Liver (tissue), 9 donors: ENCODE data around the gene NOC2L. TPM values are rescaled to one million over a fixed set of nuclear protein-coding genes. Genes with fewer than 3 reads are reported as not detected.

Experiments used
- DNase-seq: peaks from one replicate; pipeline ENCODE4 v3.0.0-alpha.2; 2017; ENCODE audit warnings: low spot score
- H3K27ac ChIP-seq, 2 donors: one replicate each; pipeline ENCODE4 v1.7.0; 2013; ENCODE audit warnings: inconsistent platforms in 2 of 2, low read length in 2 of 2, control low read depth in 1 of 2, low read depth in 1 of 2, mild to moderate bottlenecking in 1 of 2
- H3K27me3 ChIP-seq, 4 donors: one replicate each; pipeline versions ENCODE4 v1.6.1 to v1.7.0; 2013; ENCODE audit warnings: low read length in 3 of 4, inconsistent platforms in 1 of 4, mild to moderate bottlenecking in 1 of 4, moderate library complexity in 1 of 4; ENCODE audit not compliant: control insufficient read depth in 4 of 4, insufficient read depth in 4 of 4
- H3K36me3 ChIP-seq, 4 donors: one replicate each; pipeline versions ENCODE4 v1.6.1 to v1.7.0; 2013; ENCODE audit warnings: low read length in 3 of 4, mild to moderate bottlenecking in 3 of 4, low read depth in 1 of 4, moderate library complexity in 1 of 4; ENCODE audit not compliant: control insufficient read depth in 4 of 4, insufficient read depth in 3 of 4
- H3K4me1 ChIP-seq, 4 donors: one replicate each; pipeline versions ENCODE4 v1.6.1 to v1.7.0; 2013; ENCODE audit warnings: low read length in 3 of 4, mild to moderate bottlenecking in 3 of 4, moderate library complexity in 1 of 4; ENCODE audit not compliant: control insufficient read depth in 4 of 4, insufficient read depth in 4 of 4
- H3K4me3 ChIP-seq, 3 donors: one replicate each; pipeline versions ENCODE4 v1.6.1 to v1.7.0; 2013; ENCODE audit warnings: low read length in 3 of 3, control low read depth in 1 of 3, low read depth in 1 of 3, mild to moderate bottlenecking in 1 of 3
- H3K9ac ChIP-seq, 2 donors: one replicate each; pipeline ENCODE4 v1.7.0; 2013; ENCODE audit warnings: low read length in 2 of 2, mild to moderate bottlenecking in 2 of 2, moderate library complexity in 2 of 2, control low read depth in 1 of 2, low read depth in 1 of 2
- H3K9me3 ChIP-seq, 4 donors: one replicate each; pipeline versions ENCODE4 v1.6.1 to v1.7.0; 2013; ENCODE audit warnings: low read length in 3 of 4; ENCODE audit not compliant: control insufficient read depth in 4 of 4
- EGR1 ChIP-seq, 2 donors: IDR thresholded peaks; 2 replicates each; pipeline ENCODE4 v1.6.1; 2016 to 2018; ENCODE audit warnings: antibody characterized with exemption in 2 of 2, low read depth in 2 of 2
- FOXA1 ChIP-seq: IDR thresholded peaks from 2 replicates; pipeline ENCODE4 v1.6.1; 2016; ENCODE audit warnings: antibody characterized with exemption
- FOXA2 ChIP-seq: IDR thresholded peaks from 2 replicates; pipeline ENCODE4 v1.6.1; 2016; ENCODE audit warnings: antibody characterized with exemption
- GABPA ChIP-seq, 2 donors: IDR thresholded peaks in 1 of 2; conservative IDR thresholded peaks in 1 of 2; 2 replicates each; pipeline ENCODE4 v1.6.1; 2016; ENCODE audit warnings: antibody characterized with exemption in 2 of 2, mild to moderate bottlenecking in 1 of 2, moderate library complexity in 1 of 2
- HNF4A ChIP-seq, 2 donors: conservative IDR thresholded peaks; 2 replicates each; pipeline ENCODE4 v1.6.1; 2016; ENCODE audit warnings: antibody characterized with exemption in 2 of 2, mild to moderate bottlenecking in 2 of 2
- JUND ChIP-seq, 2 donors: IDR thresholded peaks; 2 replicates each; pipeline ENCODE4 v1.6.1; 2016; ENCODE audit warnings: antibody characterized with exemption in 2 of 2
- MAX ChIP-seq: IDR thresholded peaks from 2 replicates; pipeline ENCODE4 v1.6.1; 2016; ENCODE audit warnings: antibody characterized with exemption
- NR2F2 ChIP-seq: IDR thresholded peaks from 2 replicates; pipeline ENCODE4 v1.6.1; 2016; ENCODE audit warnings: antibody characterized with exemption
- RAD21 ChIP-seq, 2 donors: IDR thresholded peaks; 2 replicates each; pipeline ENCODE4 v1.6.1; 2016; ENCODE audit warnings: antibody characterized with exemption in 2 of 2, mild to moderate bottlenecking in 2 of 2
- REST ChIP-seq: IDR thresholded peaks from 2 replicates; pipeline ENCODE4 v1.6.1; 2016; ENCODE audit warnings: antibody characterized with exemption, mild to moderate bottlenecking
- RXRA ChIP-seq, 2 donors: IDR thresholded peaks; 2 replicates each; pipeline ENCODE4 v1.6.1; 2017 to 2018; ENCODE audit warnings: antibody characterized with exemption in 2 of 2, mild to moderate bottlenecking in 1 of 2
- SP1 ChIP-seq: IDR thresholded peaks from 2 replicates; pipeline ENCODE4 v1.6.1; 2018; ENCODE audit warnings: antibody characterized with exemption, mild to moderate bottlenecking
- TAF1 ChIP-seq: conservative IDR thresholded peaks from 2 replicates; pipeline ENCODE4 v1.6.1; 2016; ENCODE audit warnings: antibody characterized with exemption, mild to moderate bottlenecking
- YY1 ChIP-seq: IDR thresholded peaks from 2 replicates; pipeline ENCODE4 v1.6.1; 2016; ENCODE audit warnings: antibody characterized with exemption, mild to moderate bottlenecking
- WGBS: extraction: QIAGEN DNeasy Blood & Tissue Kit; methylation state at CpG from one replicate; pipeline ENCODE4 v1.1.7; 2013; 5-methylcytosine and 5-hydroxymethylcytosine counted together
- polyA plus RNA-seq, 2 donors: library from polyadenylated mRNA; stranded (reverse) in 1 of 2; unstranded in 1 of 2; fragments of 200-250 nt in 1 of 2; fragments of >200 nt in 1 of 2; fragmentation: Nextera tagmentation in 1 of 2; extraction: Ambion mirVana in 1 of 2; gene quantifications; one replicate each; pipeline versions ENCODE4 v1.2.1 to v1.2.3, GENCODE V29; 2013 to 2015
- total RNA-seq, 2 donors: library from RNA; depleted of rRNA; stranded (reverse); fragments of >200 nt; gene quantifications; one replicate each; pipeline ENCODE4 v1.2.3, GENCODE V29; 2014
- TF ChIP-seq, protein P1 (sequence below): IDR thresholded peaks from 2 replicates; pipeline ENCODE4 v1.6.1; 2016; ENCODE audit warnings: antibody characterized with exemption
- TF ChIP-seq, protein P2 (sequence below): IDR thresholded peaks from 2 replicates; pipeline ENCODE4 v1.6.1; 2016; ENCODE audit warnings: antibody characterized with exemption
- donor health status: healthy.
- donor health status: healthy.
- donor health status: healthy.
- donor health status: healthy.
- donor health status: healthy.

The NOC2L gene
- total and polyA plus RNA-seq, 4 donors: 17.1 to 34.5 (median 30.0) TPM

GRCh38 chr1:909861-910310 lies 49.2 kb downstream of the NOC2L start (continued):
- TF ChIP-seq, protein P1, sequence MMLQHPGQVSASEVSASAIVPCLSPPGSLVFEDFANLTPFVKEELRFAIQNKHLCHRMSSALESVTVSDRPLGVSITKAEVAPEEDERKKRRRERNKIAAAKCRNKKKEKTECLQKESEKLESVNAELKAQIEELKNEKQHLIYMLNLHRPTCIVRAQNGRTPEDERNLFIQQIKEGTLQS: no peak
- TF ChIP-seq RXRA (IDR thresholded peaks at IDR 0.05) (no peak), GABPA (IDR thresholded peaks at IDR 0.05 in 1 of 2, conservative IDR thresholded peaks at IDR 0.05 in 1 of 2) (no peak), RAD21 (IDR thresholded peaks at IDR 0.05) (no peak)

DNA sequence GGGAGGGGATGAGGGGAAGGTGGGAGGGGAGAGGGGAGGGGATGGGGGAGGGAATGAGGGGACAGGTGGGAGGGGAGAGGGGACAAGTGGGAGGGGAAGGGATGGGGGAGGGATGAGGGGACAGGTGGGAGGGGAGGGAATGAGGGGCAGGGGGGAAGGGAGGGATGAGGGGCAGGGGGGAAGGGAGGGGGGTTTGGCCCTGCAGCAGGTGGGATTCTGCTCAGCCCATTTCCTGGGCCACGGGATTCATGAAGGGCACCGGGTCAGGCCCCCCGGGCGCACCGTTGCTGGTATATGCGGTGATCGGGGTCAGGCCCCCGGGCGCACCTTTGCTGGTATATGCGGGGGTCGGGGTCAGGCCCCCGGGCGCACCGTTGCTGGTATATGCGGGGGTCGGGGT lies 50.4 kb downstream of the NOC2L start:
- WGBS: 91% methylated on average over 15 of the region's 16 CpGs

DNA sequence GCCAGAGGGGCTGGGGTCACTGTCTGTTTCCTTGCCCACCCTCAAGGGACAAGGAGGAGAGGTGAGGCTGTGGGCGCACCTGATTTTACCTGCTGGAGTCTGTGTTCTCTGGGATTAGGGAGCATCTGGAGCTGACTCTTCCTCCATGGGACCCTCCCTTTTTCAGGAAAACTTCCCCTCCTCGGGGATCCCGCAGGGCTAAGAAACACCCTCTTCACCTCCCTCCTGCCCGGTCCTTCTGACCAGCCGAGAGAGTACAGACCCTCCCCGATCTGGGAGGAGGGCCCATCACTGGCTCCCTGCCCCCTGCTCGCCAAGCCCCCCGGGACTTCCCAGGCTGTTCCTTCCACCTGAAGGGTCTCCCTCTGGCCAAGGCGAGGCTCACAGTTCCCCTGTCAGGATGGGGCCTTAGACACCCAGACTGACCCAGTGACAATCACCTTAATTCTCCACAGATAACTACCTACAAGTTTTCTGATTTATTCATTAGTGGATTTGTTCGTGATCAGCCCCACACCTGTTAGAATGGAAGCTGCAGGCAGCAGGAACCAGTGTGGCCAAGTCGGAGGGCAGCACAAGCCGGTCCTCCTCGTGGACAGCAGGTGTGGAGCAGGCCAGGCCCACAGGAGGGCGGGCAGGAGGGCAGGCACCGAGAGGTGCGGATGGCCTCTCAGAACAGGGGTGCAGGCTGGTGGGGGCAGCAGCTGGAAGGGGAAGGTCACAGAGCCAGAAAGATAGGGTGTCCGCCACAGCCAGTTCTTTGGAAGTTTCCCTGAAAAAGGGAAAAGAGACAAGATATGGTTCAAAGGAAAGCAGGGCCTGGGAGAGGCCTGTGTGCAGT lies 51.2 kb downstream of the NOC2L start:
- no peaks in the 10 kb centered on the region for H3K36me3 ChIP-seq
- WGBS: 91% methylated on average over 17 of the region's 17 CpGs
- no peak for TF ChIP-seq EGR1 (IDR thresholded peaks at IDR 0.05; ENCODE audit: low read depth in 2 of 2)
- TF ChIP-seq SP1: no peak
- TF ChIP-seq, protein P2, sequence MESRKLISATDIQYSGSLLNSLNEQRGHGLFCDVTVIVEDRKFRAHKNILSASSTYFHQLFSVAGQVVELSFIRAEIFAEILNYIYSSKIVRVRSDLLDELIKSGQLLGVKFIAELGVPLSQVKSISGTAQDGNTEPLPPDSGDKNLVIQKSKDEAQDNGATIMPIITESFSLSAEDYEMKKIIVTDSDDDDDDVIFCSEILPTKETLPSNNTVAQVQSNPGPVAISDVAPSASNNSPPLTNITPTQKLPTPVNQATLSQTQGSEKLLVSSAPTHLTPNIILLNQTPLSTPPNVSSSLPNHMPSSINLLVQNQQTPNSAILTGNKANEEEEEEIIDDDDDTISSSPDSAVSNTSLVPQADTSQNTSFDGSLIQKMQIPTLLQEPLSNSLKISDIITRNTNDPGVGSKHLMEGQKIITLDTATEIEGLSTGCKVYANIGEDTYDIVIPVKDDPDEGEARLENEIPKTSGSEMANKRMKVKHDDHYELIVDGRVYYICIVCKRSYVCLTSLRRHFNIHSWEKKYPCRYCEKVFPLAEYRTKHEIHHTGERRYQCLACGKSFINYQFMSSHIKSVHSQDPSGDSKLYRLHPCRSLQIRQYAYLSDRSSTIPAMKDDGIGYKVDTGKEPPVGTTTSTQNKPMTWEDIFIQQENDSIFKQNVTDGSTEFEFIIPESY: no peak
- no peak for TF ChIP-seq MAX
- no peak for TF ChIP-seq TAF1
- TF ChIP-seq REST: no peak
- no peak for TF ChIP-seq RAD21 (IDR thresholded peaks at IDR 0.05)
- TF ChIP-seq NR2F2: no peak
- TF ChIP-seq YY1: no peak
- TF ChIP-seq FOXA1: no peak
- no peak for TF ChIP-seq HNF4A (conservative IDR thresholded peaks at IDR 0.05)
- no peak for TF ChIP-seq JUND (IDR thresholded peaks at IDR 0.05)
- TF ChIP-seq RXRA (IDR thresholded peaks at IDR 0.05): no peak

More for the DNA sequence above, 50.4 kb downstream of the NOC2L start:
- TF ChIP-seq JUND (IDR thresholded peaks at IDR 0.05) (no peak), MAX (no peak), SP1 (no peak), FOXA2 (no peak), HNF4A (conservative IDR thresholded peaks at IDR 0.05) (no peak), YY1 (no peak), RAD21 (IDR thresholded peaks at IDR 0.05) (no peak)
- TF ChIP-seq, protein P1: no peak
- peaks cover 0 to 3% (median 2%) of the 10 kb centered on the region in 4 donors for H3K4me1 ChIP-seq
- H3K9me3 ChIP-seq: no peaks in the 10 kb centered on the region
- no peak for DNase-seq
- no peaks in the 10 kb centered on the region for H3K36me3 ChIP-seq
- H3K4me3 ChIP-seq: no peak overlapping the region
- H3K27ac ChIP-seq: no peak overlapping the region
- H3K9ac ChIP-seq: no peak overlapping the region
- peaks cover 0 to 2% (median 0%) of the 10 kb centered on the region in 4 donors for H3K27me3 ChIP-seq

More for the DNA sequence above, 51.2 kb downstream of the NOC2L start:
- no peak for DNase-seq
- H3K27ac ChIP-seq: no peak overlapping the region
- no peak overlapping the region for H3K4me3 ChIP-seq
- H3K27me3 ChIP-seq: peaks cover 0 to 2% (median 0%) of the 10 kb centered on the region in 4 donors
- no peaks in the 10 kb centered on the region for H3K9me3 ChIP-seq
- H3K4me1 ChIP-seq: peaks cover 0 to 3% (median 2%) of the 10 kb centered on the region in 4 donors
- no peak overlapping the region for H3K9ac ChIP-seq
